ENCODE measurements around the gene CIT.
A peak's percentile ranks its signal among the peaks of the same experiment; 100 is the strongest.
"Not testable (repeated sequence)": the region's sequence is repeated elsewhere in the genome, so short reads cannot be mapped to it uniquely, and the experiment has no call there.

Gene CIT, protein sequence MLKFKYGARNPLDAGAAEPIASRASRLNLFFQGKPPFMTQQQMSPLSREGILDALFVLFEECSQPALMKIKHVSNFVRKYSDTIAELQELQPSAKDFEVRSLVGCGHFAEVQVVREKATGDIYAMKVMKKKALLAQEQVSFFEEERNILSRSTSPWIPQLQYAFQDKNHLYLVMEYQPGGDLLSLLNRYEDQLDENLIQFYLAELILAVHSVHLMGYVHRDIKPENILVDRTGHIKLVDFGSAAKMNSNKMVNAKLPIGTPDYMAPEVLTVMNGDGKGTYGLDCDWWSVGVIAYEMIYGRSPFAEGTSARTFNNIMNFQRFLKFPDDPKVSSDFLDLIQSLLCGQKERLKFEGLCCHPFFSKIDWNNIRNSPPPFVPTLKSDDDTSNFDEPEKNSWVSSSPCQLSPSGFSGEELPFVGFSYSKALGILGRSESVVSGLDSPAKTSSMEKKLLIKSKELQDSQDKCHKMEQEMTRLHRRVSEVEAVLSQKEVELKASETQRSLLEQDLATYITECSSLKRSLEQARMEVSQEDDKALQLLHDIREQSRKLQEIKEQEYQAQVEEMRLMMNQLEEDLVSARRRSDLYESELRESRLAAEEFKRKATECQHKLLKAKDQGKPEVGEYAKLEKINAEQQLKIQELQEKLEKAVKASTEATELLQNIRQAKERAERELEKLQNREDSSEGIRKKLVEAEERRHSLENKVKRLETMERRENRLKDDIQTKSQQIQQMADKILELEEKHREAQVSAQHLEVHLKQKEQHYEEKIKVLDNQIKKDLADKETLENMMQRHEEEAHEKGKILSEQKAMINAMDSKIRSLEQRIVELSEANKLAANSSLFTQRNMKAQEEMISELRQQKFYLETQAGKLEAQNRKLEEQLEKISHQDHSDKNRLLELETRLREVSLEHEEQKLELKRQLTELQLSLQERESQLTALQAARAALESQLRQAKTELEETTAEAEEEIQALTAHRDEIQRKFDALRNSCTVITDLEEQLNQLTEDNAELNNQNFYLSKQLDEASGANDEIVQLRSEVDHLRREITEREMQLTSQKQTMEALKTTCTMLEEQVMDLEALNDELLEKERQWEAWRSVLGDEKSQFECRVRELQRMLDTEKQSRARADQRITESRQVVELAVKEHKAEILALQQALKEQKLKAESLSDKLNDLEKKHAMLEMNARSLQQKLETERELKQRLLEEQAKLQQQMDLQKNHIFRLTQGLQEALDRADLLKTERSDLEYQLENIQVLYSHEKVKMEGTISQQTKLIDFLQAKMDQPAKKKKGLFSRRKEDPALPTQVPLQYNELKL (N-terminal part only)

DNA sequence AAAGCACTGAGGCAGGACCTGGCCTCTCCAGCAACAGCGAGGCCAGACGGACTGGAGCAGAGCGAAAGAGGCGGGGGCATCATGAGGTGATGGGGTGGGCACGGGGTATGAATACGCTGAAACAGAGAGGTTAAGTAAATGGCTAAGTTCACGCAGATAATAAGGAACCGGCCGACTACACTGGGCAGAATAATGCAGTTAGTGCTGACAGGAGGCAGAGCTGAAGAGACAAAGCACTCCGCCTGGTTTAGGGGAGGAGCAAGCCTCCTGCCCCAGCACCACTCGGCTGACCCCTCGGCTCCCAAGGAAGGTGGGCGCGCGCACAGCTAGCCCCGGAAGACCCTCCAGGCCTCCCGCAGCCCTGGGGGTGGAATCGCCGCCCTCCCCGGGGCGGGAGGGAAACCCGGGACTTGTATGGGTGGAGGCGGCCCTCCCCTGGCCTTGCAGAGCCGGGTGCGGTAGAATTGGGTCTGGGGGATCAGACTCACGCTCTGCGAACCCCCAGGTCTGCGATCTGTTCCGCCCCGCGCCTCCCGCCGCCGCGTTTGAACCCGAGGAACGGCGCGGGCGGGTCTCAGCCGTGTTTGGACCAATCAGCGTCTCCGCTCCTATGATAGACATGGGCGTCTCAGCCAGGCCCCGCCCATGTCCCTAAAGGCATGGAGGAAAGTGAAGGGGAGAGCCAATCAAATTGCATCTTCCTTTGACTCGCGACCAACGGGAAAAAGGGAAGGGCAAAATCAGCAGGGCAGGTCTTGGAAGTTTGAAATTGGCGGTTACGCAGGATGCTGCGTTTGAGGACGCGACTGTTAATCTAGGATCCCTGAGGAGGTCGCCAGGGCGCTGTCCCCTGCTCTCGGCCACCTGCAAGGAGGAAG, at the start of gene CIT:
Gene CIT (minus strand): TSS at position 560 of the 878 bp plus-strand sequence. CDS start 1,152 bp downstream, outside the sequence.
- peak; percentile 94 for DNase-seq (ENCODE audit: low spot score)

DNA sequence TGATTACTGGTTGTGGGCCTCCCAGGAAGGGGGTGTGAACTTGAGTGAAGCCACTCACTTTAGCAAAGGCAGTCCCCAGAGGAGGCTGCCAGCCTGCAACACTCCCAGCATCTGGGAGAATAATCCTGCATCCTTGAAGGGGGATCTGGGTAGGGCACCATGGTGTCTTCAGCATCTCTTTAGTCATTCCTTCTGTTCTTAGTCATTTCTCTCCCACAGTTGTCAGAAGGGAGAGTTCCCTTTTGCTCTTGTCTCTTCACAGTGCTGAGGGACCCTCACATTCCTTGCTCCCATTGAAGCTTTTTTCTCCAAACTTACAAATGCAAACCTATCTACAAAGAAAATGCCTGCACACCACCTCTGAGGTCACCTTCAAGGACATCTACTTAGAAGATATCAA, 48.1 kb upstream of the CIT start:
- no peak for DNase-seq (ENCODE audit: low spot score)

DNA sequence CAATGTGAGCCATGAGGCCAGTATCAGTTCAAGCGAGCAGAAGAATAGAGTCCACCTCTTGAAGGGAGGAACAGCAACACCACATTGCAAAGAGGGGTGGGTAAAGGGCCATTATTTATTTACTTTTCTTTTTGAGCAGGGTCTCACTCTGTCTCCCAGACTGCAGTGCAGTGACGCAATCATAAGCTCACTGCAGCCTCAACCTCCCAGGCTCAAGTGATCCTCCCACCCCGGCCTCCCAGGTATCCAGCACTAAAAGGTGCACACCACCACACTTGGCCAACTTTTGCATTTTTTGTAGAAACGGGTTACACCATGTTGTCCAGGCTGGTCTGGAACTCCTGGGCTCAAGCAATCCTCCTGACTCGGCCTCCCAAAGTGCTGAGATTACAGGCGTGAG, 42.9 kb upstream of the CIT start:
- no peak for DNase-seq (ENCODE audit: low spot score)

DNA sequence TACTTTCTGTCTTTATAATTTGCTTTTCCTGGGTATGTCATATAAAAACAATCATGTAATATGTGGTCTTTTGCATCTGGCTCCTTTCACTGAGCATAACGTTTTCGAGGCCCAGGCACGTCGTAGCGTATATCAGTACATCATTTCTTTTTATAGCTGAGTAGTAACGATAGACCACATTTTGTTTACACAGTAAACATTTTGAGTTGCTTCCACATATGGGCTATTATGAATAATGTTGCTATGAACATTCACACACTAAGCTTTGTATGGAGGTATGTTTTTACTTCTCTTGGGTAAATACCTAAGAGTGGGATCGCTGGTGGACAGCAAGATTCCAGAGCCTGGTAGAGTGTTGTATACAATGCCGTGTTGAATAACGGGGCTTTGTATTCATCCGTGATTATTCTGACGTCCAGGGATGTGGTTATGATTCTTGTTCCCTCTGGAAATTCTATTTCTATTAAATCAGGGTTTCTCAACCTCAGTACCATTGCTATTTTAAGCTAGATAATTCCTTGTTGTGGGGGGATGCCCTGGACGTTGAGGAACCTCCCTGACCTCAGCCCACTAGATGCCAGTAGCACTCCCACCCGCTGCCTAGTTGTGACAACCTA, 38.9 kb upstream of the CIT start:
- no peak for DNase-seq (ENCODE audit: low spot score)

DNA sequence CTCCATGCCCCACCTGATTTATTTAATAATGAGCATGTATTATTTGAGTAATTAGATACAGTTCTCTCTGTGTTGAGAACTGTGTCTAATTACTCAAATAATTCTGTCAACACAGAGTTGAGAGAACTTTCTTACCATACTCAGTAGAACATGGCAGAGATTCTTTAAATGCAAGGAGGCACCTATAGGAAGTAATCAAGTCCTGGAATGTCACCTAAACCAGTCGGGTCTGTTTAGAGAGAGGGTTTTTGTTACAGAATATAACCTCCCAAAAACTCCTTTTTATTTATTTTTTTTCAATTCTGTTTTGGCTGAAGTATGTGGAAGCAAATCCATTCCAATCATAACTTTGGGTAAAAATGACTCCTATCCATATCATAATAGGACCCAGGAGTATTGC, 37.5 kb upstream of the CIT start:
- DNase-seq (ENCODE audit: low spot score): no peak

DNA sequence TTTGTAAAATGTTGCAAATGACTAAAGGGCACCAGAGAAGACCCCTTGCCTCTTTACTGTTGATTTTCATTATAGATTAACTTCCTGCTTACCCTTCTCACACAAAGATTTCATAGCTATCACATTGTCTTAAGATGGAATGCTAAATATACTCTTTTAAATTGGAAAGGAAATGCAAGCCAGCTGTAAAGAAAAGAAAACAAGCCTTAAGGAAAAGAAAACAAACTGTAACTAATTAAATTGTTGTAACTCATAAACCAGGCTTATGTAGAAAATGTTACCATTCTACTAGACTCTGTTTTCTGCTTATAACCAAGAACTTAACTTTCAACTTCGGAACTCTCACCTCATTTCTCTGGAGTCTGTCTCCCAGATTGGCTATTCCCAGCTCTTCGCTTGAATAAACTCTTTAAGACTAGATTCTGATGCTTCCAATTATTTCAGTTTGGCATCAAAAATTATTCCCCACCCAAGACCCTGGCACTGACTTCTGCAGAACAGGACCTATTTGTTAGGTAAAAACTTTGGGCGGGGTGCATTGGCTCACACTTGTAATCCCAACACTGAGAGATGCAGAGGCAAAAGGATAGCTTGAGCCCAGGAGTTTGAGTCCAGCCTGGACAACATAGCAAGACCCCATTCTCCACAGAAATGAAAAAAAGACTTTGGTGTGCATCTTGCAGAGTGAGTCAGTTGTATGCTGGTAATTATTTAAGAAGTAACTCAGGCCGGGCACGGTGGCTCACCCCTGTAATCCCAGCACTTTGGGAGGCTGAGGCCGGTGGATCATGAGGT, 36.6 kb upstream of the CIT start:
- DNase-seq (ENCODE audit: low spot score): no peak

DNA sequence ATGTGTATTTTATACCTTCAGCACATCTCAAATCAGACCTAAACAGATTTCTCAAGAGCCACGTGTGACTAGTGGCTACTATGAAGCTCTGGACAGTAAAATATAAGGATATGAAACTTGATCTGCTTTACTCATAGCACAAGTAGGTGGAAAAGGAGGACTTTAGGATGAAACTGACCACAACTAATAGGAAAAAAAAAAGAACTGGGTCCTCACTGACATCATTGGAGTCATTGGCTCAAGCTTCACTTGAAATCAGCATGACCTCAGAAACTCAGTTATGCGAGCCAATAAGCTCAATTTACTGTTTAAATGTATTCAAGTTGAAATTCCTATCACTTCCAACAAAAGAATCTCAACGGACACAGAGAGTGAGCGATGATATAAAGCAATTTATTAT, 34.1 kb upstream of the CIT start:
- no peak for DNase-seq (ENCODE audit: low spot score)

DNA sequence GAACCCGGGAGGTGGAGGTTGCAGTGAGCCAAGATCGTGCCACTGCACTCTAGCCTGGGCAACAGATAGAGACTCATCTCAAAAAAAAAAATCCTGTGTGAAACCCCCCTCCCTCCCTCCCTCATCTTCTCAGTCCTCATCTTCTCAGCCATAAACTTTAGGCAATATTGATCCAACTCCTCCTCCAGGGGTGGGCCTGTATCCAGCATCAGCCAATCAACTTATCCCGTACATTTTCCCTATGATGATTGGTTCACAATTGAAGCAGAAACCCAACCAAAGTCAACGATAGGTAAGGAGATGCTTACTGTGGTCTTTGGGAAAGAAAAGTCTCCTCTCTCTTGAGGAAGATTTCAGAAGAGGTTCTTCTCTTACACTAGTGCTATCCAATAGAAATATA, 33.5 kb upstream of the CIT start:
- DNase-seq (ENCODE audit: low spot score): no peak

DNA sequence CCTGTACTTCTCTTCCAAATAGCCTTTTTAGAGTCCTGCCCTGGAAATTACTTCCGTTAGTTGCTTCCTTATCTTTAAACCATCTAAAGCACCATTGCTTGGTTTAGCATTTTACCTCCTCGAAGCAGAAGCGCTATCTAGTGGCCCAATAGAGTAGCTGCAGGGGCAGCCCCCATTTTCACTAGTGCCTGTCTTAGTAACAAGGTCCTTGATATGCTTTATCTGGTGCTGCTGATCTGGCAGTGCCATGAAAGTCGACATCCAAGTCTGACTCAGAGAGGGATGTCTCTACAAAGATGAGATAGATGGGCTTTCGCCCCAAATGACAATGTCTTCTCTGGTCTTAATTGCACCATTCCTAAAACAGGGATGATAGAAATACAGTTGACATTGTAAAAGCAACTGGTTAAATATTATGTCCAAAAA, 25.0 kb upstream of the CIT start:
- peak; percentile 85 for DNase-seq (ENCODE audit: low spot score)

DNA sequence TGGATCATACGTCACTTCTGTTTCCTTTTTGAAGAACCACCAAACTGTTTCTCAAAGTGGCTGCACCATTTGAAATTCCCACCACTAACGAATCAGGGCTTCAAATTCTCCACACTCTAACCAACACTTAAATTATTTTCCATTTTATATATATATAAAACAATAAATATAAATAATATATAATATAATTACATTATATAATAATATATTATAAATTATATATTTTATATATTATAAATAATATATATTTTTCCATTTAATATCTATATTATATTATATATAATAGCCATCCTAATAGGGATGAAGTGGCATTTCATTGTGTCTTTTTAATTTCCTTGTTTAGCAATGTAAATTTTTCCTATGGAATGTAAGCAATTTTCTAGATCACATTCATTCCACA, 24.6 kb upstream of the CIT start:
- no peak for DNase-seq (ENCODE audit: low spot score)

DNA sequence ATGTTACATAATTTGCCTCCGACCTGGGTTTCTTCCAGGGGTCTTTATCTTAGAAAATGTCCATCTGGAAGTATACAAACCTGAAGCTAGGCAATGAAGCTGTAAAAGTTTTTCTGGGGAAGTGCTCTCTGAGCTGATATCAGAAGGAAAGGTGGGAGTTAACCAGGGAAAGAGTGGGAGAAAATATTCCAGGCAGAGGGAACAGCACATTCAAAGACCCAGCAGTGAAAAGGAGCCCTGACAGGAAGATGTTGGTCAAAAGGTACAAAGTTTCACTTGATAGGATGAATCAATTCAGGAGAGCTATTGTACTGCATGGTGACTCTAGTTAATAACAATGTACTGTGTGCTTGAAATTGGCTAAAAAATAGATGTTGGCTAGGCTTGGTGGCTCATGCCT, 17.8 kb upstream of the CIT start:
- no peak for DNase-seq (ENCODE audit: low spot score)

DNA sequence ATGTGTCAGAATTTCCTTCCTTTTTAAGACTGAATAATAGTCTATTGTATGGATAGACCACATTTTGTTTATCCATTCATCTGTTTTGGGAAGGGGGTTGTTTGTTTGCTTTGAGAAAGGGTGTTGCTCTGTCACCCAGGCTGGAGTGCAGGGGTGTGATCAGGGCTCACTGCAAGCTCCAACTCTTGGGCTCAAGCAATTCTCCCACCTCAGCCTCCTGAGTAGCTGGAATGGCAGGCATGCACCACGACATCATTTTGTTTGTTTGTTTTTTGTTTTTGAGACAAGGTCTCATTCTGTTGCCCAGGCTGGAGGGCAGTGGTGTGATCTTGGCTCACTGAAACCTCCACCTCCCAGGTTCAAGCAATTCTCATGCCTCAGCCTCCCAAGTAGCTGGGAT, 15.5 kb upstream of the CIT start:
- not testable (repeated sequence) for DNase-seq (ENCODE audit: low spot score)

DNA sequence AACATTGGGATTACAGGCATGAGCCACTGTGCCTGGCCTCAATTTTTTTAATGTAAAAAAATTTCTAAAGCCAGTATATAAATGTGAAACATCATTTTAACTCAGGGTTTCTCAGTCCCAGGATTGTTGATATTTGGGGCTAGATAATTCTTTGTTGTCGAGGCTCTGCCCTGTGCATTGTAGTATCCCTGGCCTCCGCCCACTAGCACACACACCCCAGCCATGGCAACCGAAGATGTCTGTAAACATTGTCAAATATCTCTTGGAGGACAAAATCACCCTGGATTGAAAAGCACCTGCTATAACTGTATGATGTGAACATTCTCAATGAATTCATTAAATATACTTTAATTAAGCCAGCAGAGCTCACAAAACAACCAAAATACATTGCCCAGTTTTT, 8.4 kb upstream of the CIT start:
- DNase-seq (ENCODE audit: low spot score): no peak

DNA sequence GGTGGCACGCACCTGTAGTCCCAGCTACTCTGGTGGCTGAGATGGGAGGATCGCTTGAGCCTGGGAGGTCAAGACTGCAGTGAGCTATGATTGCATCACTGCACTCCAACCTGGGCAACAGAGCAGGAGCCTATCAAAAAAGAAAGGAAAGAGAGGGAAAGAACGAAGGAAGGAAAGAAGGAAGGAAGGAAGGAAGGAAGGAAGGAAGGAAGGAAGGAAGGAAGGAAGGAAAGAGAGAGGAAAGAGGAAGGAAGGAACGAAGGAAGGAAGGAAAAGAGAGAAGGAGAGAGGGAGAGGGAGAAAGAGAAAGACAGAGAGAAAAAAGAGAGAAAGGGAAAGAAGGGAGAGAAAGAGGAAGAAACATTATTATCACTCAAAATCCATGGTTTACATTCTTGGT, 6.7 kb upstream of the CIT start:
- DNase-seq (ENCODE audit: low spot score): not testable (repeated sequence)

DNA sequence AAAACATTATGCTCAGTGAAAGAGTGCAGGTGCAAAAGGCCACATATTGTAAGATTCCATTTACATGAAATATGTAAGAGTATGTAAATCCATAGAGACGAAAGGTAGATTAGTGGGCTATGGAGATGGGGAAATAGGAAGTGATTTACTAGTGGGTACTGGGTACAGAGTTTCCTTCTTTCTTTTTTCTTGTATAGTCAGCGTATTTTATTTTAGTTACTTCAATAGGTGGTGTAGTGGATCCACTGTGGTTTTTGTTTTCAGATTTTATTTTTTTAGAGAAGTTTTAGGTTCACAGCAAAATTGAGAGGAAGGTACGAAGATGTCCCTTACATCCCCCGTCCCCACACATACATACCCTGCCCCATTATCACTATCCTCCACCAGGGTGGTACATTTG, 6.1 kb upstream of the CIT start:
- DNase-seq (ENCODE audit: low spot score): no peak

DNA sequence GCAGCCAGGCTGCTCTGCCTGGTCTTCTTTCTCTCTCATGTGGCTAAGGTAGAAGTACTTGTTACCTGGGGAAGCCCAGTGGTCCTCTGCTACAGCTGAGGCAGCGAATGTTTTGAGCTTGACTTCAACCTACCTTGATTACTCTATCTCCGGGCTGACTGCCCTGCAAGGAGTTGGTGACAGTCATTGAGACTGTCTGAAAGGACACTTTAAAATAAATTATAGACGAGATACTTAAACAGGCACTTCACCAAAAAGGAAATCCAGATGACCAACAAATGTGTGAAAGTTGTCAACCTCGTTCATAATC, 474 bp upstream of the CIT start:
- no peak for DNase-seq (ENCODE audit: low spot score)

DNA sequence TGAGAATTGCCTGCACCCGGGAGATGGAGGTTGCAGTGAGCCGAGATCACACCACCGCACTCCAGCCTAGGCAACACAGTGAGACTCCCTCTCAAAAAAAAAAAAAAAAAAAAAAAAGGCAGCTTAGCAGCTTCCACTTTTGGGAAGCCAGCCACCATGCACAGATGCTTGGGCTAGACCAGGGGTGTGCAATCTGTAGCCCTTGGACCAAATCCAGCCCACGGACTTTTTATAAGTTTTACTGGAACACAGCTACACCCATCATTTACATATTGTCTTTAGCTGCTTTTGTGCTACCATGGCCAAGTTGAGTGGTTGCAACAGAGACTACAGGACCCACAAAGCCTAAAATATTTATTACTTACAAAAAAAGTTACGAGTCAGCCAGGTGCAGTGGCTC, 6.7 kb downstream of the CIT start:
- DNase-seq (ENCODE audit: low spot score): no peak

DNA sequence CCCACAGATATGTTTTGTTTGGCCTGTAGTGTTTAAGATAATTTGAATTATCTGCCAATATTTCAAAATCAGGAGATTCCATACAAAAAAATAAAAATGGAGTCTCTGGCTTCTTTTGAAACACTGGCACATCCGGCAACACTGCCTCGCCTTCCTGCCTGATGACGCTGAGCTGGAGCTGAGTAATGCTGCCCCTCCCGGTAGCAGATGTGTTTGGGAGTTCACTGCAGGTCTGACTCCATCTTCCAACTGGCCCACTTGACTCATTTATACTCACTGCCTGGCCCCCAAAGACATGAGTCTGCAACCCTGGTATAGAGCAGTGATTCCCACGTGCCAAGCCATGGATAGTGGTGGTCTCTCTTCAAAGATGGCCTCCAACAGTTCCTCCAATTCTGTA, 7.4 kb downstream of the CIT start:
- no peak for DNase-seq (ENCODE audit: low spot score)

DNA sequence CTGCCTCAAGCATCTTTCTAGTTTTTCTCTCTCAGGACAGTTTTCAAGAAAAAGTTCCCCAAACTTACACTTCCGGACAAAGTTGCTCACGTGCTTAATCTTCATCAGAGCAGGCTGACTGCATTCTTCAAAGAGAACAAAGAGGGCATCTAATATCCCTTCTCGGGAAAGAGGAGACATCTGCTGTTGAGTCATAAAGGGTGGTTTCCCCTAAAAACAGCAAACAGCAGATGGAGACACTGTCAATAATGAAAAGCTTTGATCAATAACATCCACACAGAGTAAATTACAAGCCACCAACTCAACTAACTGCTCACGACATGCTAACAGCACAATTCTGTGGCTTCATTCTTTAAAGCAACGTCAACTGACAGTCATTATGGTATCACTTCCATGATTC, 8.1 kb downstream of the CIT start:
- no peak for DNase-seq (ENCODE audit: low spot score)

DNA sequence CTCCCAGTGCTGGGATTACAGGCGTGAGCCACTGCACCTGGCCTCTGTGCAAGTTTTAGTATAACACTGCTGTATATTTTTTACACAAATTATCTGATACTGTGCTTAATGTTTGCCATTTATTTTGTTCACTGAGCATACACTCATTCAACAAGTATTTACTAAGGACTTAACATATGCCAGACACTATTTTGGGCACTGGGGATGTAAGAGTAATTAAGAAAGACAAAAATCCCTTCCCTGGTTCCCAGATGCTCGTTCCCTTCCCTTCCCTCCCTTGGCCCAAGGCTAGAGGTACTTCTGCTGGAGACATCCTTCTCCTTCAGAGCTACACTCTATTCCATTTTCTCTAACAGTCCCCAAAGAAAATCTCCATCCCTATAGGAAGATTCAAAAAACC, 12.5 kb downstream of the CIT start:
- no peak for DNase-seq (ENCODE audit: low spot score)
